Measurements from ENCODE around the gene NECTIN2. TPM values are rescaled to one million over a fixed set of nuclear protein-coding genes. Genes with fewer than 3 reads are reported as not detected.
A peak's percentile ranks its signal among the peaks of the same experiment; 100 is the strongest.

The NECTIN2 gene
- total RNA-seq, 1 experiment from 2014 or later, result 176 TPM

- H3K23ac ChIP-seq (ENCODE audit: insufficient read length, low read depth, low read length), result no peak overlapping the region
- H3K4me3 Mint-ChIP-seq, result no peak overlapping the region
- H3K56ac ChIP-seq (ENCODE audit: insufficient read length, low read depth, low read length), result no peak overlapping the region
- H4K5ac ChIP-seq (ENCODE audit: insufficient read length, low read depth, low read length), result no peak overlapping the region
- no peak overlapping the region for H2BK5ac ChIP-seq (ENCODE audit: insufficient read length, low read length)
- H3K4me1 ChIP-seq (ENCODE audit: insufficient read depth, low read length), result no peaks in the 10 kb centered on the region
- H3K4ac ChIP-seq (ENCODE audit: low read depth, low read length), result no peak overlapping the region
- H3K9ac ChIP-seq (ENCODE audit: extremely low read depth, insufficient read length, low read length), result no peak overlapping the region
- DNase-seq, result no peak
- no peaks in the 10 kb centered on the region for H3K23me2 ChIP-seq (ENCODE audit: insufficient read length, low read depth, low read length, poor library complexity, severe bottlenecking)
- no peak for TF ChIP-seq CTCF (conservative IDR thresholded peaks at IDR 0.05)
- no peak overlapping the region for H4K8ac ChIP-seq (replicated peaks; ENCODE audit: insufficient read length, low read depth, low read length)
- H3K9me3 Mint-ChIP-seq, result no peaks in the 10 kb centered on the region; a peak in 1 of 5 replicates
- no CpG with 5 or more reads among the region's 13 CpGs for WGBS (ENCODE audit: extremely low coverage, insufficient read length, low lambda C conversion rate)
- peaks cover 6% of the 10 kb centered on the region for H3K79me1 ChIP-seq (ENCODE audit: insufficient read depth, low read depth, low read length, poor library complexity, severe bottlenecking)
- H2BK15ac ChIP-seq (ENCODE audit: low read depth, low read length), result no peak overlapping the region
- H3K4me1 Mint-ChIP-seq, result 0 out of 4 replicates have a peak, but pooled peaks cover 0 to 2% of the 10 kb centered on the region in 2 experiments
- no peaks in the 10 kb centered on the region for H3K79me2 ChIP-seq (ENCODE audit: insufficient read depth, low read length)
- no peaks in the 10 kb centered on the region for H3K9me3 ChIP-seq (ENCODE audit: control insufficient read depth, low read depth, low read length)
- no peak overlapping the region for H2AFZ ChIP-seq (ENCODE audit: low read length)
- no peak overlapping the region for H4K91ac ChIP-seq (ENCODE audit: insufficient read length, low read depth, low read length)
- no peak overlapping the region for H3K14ac ChIP-seq (ENCODE audit: insufficient read depth, low read length)
- no peak overlapping the region for H3K4me2 ChIP-seq (ENCODE audit: insufficient read depth, insufficient read length, low read length)
- no peaks in the 10 kb centered on the region for H3K27me3 ChIP-seq (ENCODE audit: insufficient read depth, low read length)
- no peak overlapping the region for H2BK20ac ChIP-seq (ENCODE audit: low read depth, low read length, poor library complexity, severe bottlenecking)
- H4K20me1 ChIP-seq (ENCODE audit: control insufficient read depth, insufficient read depth, insufficient read length), result no peaks in the 10 kb centered on the region
- no peak overlapping the region for H3T11ph ChIP-seq (ENCODE audit: low read length)
- no peak overlapping the region for H2BK12ac ChIP-seq (ENCODE audit: insufficient read length, low read depth, low read length)
- peak overlapping the region; percentile 64 to 95 (median 77); a peak in 3 of 7 replicates for H3K27ac Mint-ChIP-seq
- H3K27ac ChIP-seq (ENCODE audit: insufficient read length, low read depth, low read length), result no peak overlapping the region
- H2BK120ac ChIP-seq (ENCODE audit: low read depth, low read length, poor library complexity, severe bottlenecking), result no peak overlapping the region
- peaks cover 55 to 85% (median 81%) of the 10 kb centered on the region in 3 experiments for H3K36me3 Mint-ChIP-seq (ENCODE audit: insufficient read depth in 1 of 3, low read depth in 3 of 3)
- no peak overlapping the region for H3K18ac ChIP-seq (ENCODE audit: insufficient read length, low read depth, low read length)
- H2AK5ac ChIP-seq (ENCODE audit: insufficient read length, low read length), result no peak overlapping the region
- no peaks in the 10 kb centered on the region for H3K27me3 Mint-ChIP-seq (ENCODE audit: low read depth)
These were observed 23.8 kb downstream of the NECTIN2 start for GRCh38 chr19:44869733-44870470.

Measured in H9 (cell line).